ENCODE data around the gene PHLDA1.

- TF ChIP-seq, protein P1, sequence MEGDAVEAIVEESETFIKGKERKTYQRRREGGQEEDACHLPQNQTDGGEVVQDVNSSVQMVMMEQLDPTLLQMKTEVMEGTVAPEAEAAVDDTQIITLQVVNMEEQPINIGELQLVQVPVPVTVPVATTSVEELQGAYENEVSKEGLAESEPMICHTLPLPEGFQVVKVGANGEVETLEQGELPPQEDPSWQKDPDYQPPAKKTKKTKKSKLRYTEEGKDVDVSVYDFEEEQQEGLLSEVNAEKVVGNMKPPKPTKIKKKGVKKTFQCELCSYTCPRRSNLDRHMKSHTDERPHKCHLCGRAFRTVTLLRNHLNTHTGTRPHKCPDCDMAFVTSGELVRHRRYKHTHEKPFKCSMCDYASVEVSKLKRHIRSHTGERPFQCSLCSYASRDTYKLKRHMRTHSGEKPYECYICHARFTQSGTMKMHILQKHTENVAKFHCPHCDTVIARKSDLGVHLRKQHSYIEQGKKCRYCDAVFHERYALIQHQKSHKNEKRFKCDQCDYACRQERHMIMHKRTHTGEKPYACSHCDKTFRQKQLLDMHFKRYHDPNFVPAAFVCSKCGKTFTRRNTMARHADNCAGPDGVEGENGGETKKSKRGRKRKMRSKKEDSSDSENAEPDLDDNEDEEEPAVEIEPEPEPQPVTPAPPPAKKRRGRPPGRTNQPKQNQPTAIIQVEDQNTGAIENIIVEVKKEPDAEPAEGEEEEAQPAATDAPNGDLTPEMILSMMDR (IDR thresholded peaks at IDR 0.05) = no peak
- TF ChIP-seq EZH2 (IDR thresholded peaks at IDR 0.05; ENCODE audit: borderline replicate concordance, insufficient read depth, low read depth, low read length, poor library complexity, severe bottlenecking) = no peak
These were observed 41.0 kb upstream of the PHLDA1 start for GRCh38 chr12:76072568-76072967.
